Neural cell (in vitro differentiated cells): ENCODE data around the gene KREMEN1. TPM values are rescaled to one million over a fixed set of nuclear protein-coding genes. Genes with fewer than 3 reads are reported as not detected.

Source experiments
- H2AFZ ChIP-seq: fragments of 200-600, 300-800 bp; sonication (generic), shearing (Covaris generic); 2 replicates; pipeline ENCODE4 v1.6.0; 2014; ENCODE audit warnings: low read depth, mild to moderate bottlenecking, antibody characterized with exemption, low read length, moderate library complexity
- H3F3A ChIP-seq: fragments of 200-600 bp; shearing (Covaris generic); 2 replicates; pipeline ENCODE4 v1.6.1; 2016; ENCODE audit warnings: mild to moderate bottlenecking, moderate library complexity, mixed read lengths, antibody characterized with exemption, low read length; ENCODE audit not compliant: insufficient read depth, poor library complexity, severe bottlenecking
- H3K27ac ChIP-seq: fragments of 200-600, 300-800 bp; sonication (generic), shearing (Covaris generic); 2 replicates; pipeline ENCODE4 v1.5.1; 2014; ENCODE audit warnings: mild to moderate bottlenecking, low read length, moderate library complexity
- H3K27me3 ChIP-seq: fragments of 300-800, 200-600 bp; sonication (generic), shearing (Covaris generic); 2 replicates; pipeline ENCODE4 v1.6.0; 2014; ENCODE audit warnings: mild to moderate bottlenecking, low read depth, low read length, moderate library complexity; ENCODE audit not compliant: insufficient read depth
- H3K36me3 ChIP-seq: fragments of 300-800, 200-600 bp; sonication (generic), shearing (Covaris generic); 2 replicates; pipeline ENCODE4 v1.5.1; 2014; ENCODE audit warnings: mild to moderate bottlenecking, antibody characterized with exemption, low read length, moderate library complexity; ENCODE audit not compliant: insufficient read depth
- H3K4me2 ChIP-seq: fragments of 300-800, 200-600 bp; sonication (generic), shearing (Covaris generic); 2 replicates; pipeline ENCODE4 v1.6.0; 2014; ENCODE audit warnings: mild to moderate bottlenecking, low read length
- H3K4me3 ChIP-seq: fragments of 300-800, 200-600 bp; sonication (generic), shearing (Covaris generic); 2 replicates; pipeline ENCODE4 v1.5.1; 2014; ENCODE audit warnings: mild to moderate bottlenecking, low read length, moderate library complexity
- H3K79me2 ChIP-seq: fragments of 200-600 bp; shearing (Covaris generic); replicated peaks from 2 replicates; pipeline ENCODE4 v1.6.0; 2014; ENCODE audit warnings: mild to moderate bottlenecking, low read length, moderate library complexity; ENCODE audit not compliant: insufficient read depth
- H3K9ac ChIP-seq: fragments of 300-800, 200-600 bp; sonication (generic), shearing (Covaris generic); 2 replicates; pipeline ENCODE4 v1.6.1; 2016; ENCODE audit warnings: mild to moderate bottlenecking, low read length, mixed read lengths
- H3K9me2 ChIP-seq: fragments of 200-600 bp; shearing (Covaris generic); 2 replicates; pipeline ENCODE4 v1.6.1; 2016; ENCODE audit warnings: mild to moderate bottlenecking, low read length, mixed read lengths; ENCODE audit not compliant: insufficient read depth
- H3K9me3 ChIP-seq: fragments of 200-600, 300-800 bp; sonication (generic), shearing (Covaris generic); 2 replicates; pipeline ENCODE4 v1.6.1; 2016; ENCODE audit warnings: mild to moderate bottlenecking, mixed run types, low read length, moderate library complexity, mixed read lengths
- H4K20me1 ChIP-seq: fragments of 200-600 bp; shearing (Covaris generic); 2 replicates; pipeline ENCODE4 v1.6.1; 2016; ENCODE audit warnings: mild to moderate bottlenecking, mixed run types; ENCODE audit not compliant: insufficient read depth
- CTCF ChIP-seq: fragments of 450-650 bp; IDR thresholded peaks from 2 replicates; pipeline ENCODE4 v1.5.1; 2014; ENCODE audit warnings: antibody characterized with exemption, mild to moderate bottlenecking, moderate library complexity; ENCODE audit not compliant: poor library complexity, severe bottlenecking
- EP300 ChIP-seq: fragments of 450-650 bp; conservative IDR thresholded peaks from 2 replicates; pipeline ENCODE4 v1.6.1; 2014; ENCODE audit warnings: antibody characterized with exemption, mild to moderate bottlenecking, moderate library complexity; ENCODE audit not compliant: poor library complexity, severe bottlenecking
- EZH2 ChIP-seq: fragments of 200-600, 300-800 bp; shearing (Covaris generic), sonication (generic); IDR thresholded peaks from 2 replicates; pipeline ENCODE4 v1.6.1; 2014; ENCODE audit warnings: antibody characterized with exemption, low read length, borderline replicate concordance, mild to moderate bottlenecking; ENCODE audit not compliant: insufficient read depth, poor library complexity, severe bottlenecking
- MXI1 ChIP-seq: fragments of 450-650 bp; conservative IDR thresholded peaks from 2 replicates; pipeline ENCODE4 v1.6.1; 2014; ENCODE audit warnings: antibody characterized with exemption, mild to moderate bottlenecking; ENCODE audit not compliant: poor library complexity, severe bottlenecking
- POLR2AphosphoS5 ChIP-seq: IDR thresholded peaks from 2 replicates; pipeline ENCODE4 v1.6.1; 2012
- RAD21 ChIP-seq: fragments of 450-650 bp; conservative IDR thresholded peaks from 2 replicates; pipeline ENCODE4 v1.6.1; 2014; ENCODE audit warnings: antibody characterized with exemption, mild to moderate bottlenecking, moderate library complexity
- REST ChIP-seq: IDR thresholded peaks from 2 replicates; pipeline ENCODE4 v1.6.1; 2012; ENCODE audit warnings: borderline replicate concordance
- SMC3 ChIP-seq: fragments of 450-650 bp; conservative IDR thresholded peaks from 2 replicates; pipeline ENCODE4 v1.6.1; 2014; ENCODE audit warnings: antibody characterized with exemption, mild to moderate bottlenecking, moderate library complexity; ENCODE audit not compliant: poor library complexity
- TAF1 ChIP-seq: IDR thresholded peaks from 2 replicates; pipeline ENCODE4 v1.6.1; 2012; ENCODE audit warnings: low read depth
- polyA plus RNA-seq: library from polyadenylated mRNA; depleted of rRNA; stranded (reverse); fragments of >200 nt; gene quantifications from 2 replicates; pipeline ENCODE4 v1.2.3, GENCODE V29; 2014

The KREMEN1 gene
- polyA plus RNA-seq, 1 donor from 2014 or later, result 3.3 TPM

GRCh38 chr22:29171721-29172120 lies 98.9 kb downstream of the KREMEN1 start:
- TF ChIP-seq TAF1 (no peak), RAD21 (no peak), REST (no peak), SMC3 (no peak), EZH2 (no peak)
- no peak overlapping the region for H2AFZ ChIP-seq
- no peaks in the 10 kb centered on the region for H3K79me2 ChIP-seq
- no peaks in the 10 kb centered on the region for H4K20me1 ChIP-seq
- no peaks in the 10 kb centered on the region for H3K9me3 ChIP-seq
- H3K4me2 ChIP-seq, result no peak overlapping the region
- H3F3A ChIP-seq, result no peaks in the 10 kb centered on the region
- no peaks in the 10 kb centered on the region for H3K9me2 ChIP-seq
- H3K27me3 ChIP-seq, result no peaks in the 10 kb centered on the region
- H3K36me3 ChIP-seq, result no peaks in the 10 kb centered on the region
- no peak overlapping the region for H3K4me3 ChIP-seq
- no peak overlapping the region for H3K9ac ChIP-seq
- H3K27ac ChIP-seq, result no peak overlapping the region

DNA sequence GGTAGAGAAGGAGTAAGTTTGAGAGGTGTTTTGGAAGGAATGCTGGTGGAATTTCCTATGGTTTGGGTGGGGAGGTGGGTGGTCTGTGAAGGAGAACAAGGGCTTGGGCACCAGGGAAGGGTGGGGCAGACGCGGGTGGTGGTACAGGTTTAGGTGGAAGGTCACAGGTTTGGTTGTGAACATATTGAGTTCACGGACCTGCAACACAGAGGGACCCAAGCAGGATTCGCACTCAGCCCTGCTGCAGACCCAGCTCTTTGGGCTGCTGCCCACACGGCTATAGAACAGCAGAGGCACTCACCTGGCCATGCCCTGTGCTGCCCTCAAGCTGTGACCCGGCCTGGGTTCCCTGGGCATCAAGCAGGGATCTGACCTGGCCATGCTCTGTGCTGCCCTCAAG lies 99.4 kb downstream of the KREMEN1 start:
- Histone ChIP-seq H2AFZ (no peak overlapping the region), H3K36me3 (no peaks in the 10 kb centered on the region), H3K9ac (no peak overlapping the region), H3K4me2 (no peak overlapping the region), H3K9me2 (no peaks in the 10 kb centered on the region), H3F3A (no peaks in the 10 kb centered on the region), H3K9me3 (no peaks in the 10 kb centered on the region), H3K79me2 (no peaks in the 10 kb centered on the region), H3K27ac (no peak overlapping the region), H3K4me3 (no peak overlapping the region), H4K20me1 (no peaks in the 10 kb centered on the region), H3K27me3 (no peaks in the 10 kb centered on the region)
- TF ChIP-seq POLR2AphosphoS5 (no peak), MXI1 (no peak), SMC3 (no peak), EP300 (no peak), TAF1 (no peak), CTCF (no peak), EZH2 (no peak), RAD21 (no peak), REST (no peak)
